GM12892 (cell line): ENCODE measurements around the gene CDCA7L.

Source experiments
- POLR2A ChIP-seq: IDR thresholded peaks from 2 replicates; pipeline ENCODE4 v1.6.1; 2011; ENCODE audit warnings: low read depth, low read length, control low read depth
- POLR2AphosphoS5 ChIP-seq: IDR thresholded peaks from 2 replicates; pipeline ENCODE4 v1.6.1; 2011; ENCODE audit warnings: low read depth, low read length, control low read depth
- TAF1 ChIP-seq: IDR thresholded peaks from 2 replicates; pipeline ENCODE4 v1.6.1; 2011; ENCODE audit warnings: low read depth, mild to moderate bottlenecking, control low read depth, low read length, borderline replicate concordance

- TF ChIP-seq POLR2AphosphoS5 (no peak), POLR2A (no peak), TAF1 (no peak)
Measured at GRCh38 chr7:21886396-21886795, 59.3 kb downstream of the CDCA7L start.
